Ishikawa (cell line): ENCODE measurements around the gene MAMSTR.

Experiments used
- CREB1 ChIP-seq: IDR thresholded peaks from 2 replicates; pipeline ENCODE4 v1.6.1; 2012; ENCODE audit warnings: low read depth
- EGR1 ChIP-seq: IDR thresholded peaks from 2 replicates; pipeline ENCODE4 v1.6.1; 2012
- EP300 ChIP-seq: IDR thresholded peaks from 2 replicates; pipeline ENCODE4 v1.6.1; 2012; ENCODE audit warnings: borderline replicate concordance
- FOXM1 ChIP-seq: IDR thresholded peaks from 2 replicates; pipeline ENCODE4 v1.6.1; 2012; ENCODE audit warnings: low read depth, borderline replicate concordance
- NFIC ChIP-seq: IDR thresholded peaks from 2 replicates; pipeline ENCODE4 v1.6.1; 2012
- RAD21 ChIP-seq: IDR thresholded peaks from 2 replicates; pipeline ENCODE4 v1.6.1; 2012; ENCODE audit warnings: low read depth
- REST ChIP-seq: IDR thresholded peaks from 2 replicates; pipeline ENCODE4 v1.6.1; 2012; ENCODE audit warnings: low read depth, mild to moderate bottlenecking
- TAF1 ChIP-seq: IDR thresholded peaks from 2 replicates; pipeline ENCODE4 v1.6.1; 2012; ENCODE audit warnings: low read depth, mild to moderate bottlenecking
- TCF12 ChIP-seq: IDR thresholded peaks from 2 replicates; pipeline ENCODE4 v1.6.1; 2012; ENCODE audit warnings: low read depth
- TEAD4 ChIP-seq: IDR thresholded peaks from 2 replicates; pipeline ENCODE4 v1.6.1; 2012
- YY1 ChIP-seq: IDR thresholded peaks from 2 replicates; pipeline ENCODE4 v1.6.1; 2012; ENCODE audit warnings: low read depth
- TF ChIP-seq, protein P1 (sequence below): IDR thresholded peaks from 2 replicates; pipeline ENCODE4 v1.6.1; 2012
- TF ChIP-seq, protein P2 (sequence below): IDR thresholded peaks from 2 replicates; pipeline ENCODE4 v1.6.1; 2012

MAMSTR gene

GRCh38 chr19:48719263-48720171 lies at the start of gene MAMSTR:
MAMSTR (minus strand) TSS chr19:48719725; CDS start chr19:48719031, 694 bp downstream.
- TF ChIP-seq, protein P1, sequence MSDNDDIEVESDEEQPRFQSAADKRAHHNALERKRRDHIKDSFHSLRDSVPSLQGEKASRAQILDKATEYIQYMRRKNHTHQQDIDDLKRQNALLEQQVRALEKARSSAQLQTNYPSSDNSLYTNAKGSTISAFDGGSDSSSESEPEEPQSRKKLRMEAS, result no peak
- no peak for TF ChIP-seq TEAD4
- no peak for TF ChIP-seq TCF12
- TF ChIP-seq FOXM1, result no peak
- TF ChIP-seq CREB1, result no peak
- TF ChIP-seq RAD21, result no peak
- TF ChIP-seq, protein P2, sequence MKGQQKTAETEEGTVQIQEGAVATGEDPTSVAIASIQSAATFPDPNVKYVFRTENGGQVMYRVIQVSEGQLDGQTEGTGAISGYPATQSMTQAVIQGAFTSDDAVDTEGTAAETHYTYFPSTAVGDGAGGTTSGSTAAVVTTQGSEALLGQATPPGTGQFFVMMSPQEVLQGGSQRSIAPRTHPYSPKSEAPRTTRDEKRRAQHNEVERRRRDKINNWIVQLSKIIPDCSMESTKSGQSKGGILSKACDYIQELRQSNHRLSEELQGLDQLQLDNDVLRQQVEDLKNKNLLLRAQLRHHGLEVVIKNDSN, result no peak
- no peak for TF ChIP-seq EP300
- TF ChIP-seq TAF1, result no peak
- TF ChIP-seq YY1, result no peak
- no peak for TF ChIP-seq REST

- no peak for TF ChIP-seq YY1
- TF ChIP-seq, protein P1, result no peak
- TF ChIP-seq FOXM1, result no peak
Measured at GRCh38 chr19:48768994-48769713, 49.6 kb upstream of the MAMSTR start.

GRCh38 chr19:48760504-48761205 lies 41.1 kb upstream of the MAMSTR start:
- no peak for TF ChIP-seq FOXM1
- TF ChIP-seq TEAD4, result no peak
- TF ChIP-seq YY1, result no peak
- no peak for TF ChIP-seq REST
- no peak for TF ChIP-seq EP300

- no peak for TF ChIP-seq EGR1
- no peak for TF ChIP-seq TCF12
Measured at GRCh38 chr19:48757741-48758144, 38.2 kb upstream of the MAMSTR start.

DNA sequence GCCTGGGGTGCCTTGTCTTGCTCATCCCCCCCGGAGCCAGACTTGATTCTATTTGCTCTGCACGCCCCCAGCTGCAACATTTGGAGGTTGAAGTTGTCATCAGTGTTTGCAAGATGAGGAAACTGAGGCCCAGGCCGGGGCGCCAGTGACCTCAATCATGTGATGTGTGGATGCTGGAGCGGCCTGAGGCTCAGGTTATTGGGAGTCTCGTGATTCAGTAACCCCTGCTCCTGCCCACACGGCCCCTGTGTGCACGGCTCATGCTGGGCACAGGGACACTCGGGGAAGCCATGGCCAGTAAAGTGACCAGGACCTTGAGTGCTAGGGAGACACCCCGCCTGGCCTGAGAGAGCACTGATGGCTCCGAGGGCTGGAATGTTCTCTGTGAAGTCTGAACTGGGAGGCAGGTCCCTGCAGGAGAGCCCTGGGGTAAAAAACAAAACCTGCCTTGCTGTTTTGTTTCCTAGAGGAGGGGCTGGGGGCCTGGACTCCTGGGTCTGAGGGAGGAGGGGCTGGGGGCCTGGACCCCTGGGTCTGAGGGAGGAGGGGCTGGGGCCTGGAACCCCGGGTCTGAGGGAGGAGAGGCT lies 37.7 kb upstream of the MAMSTR start:
- TF ChIP-seq CREB1, result no peak
- no peak for TF ChIP-seq EGR1
- TF ChIP-seq FOXM1, result no peak
- TF ChIP-seq, protein P1, result no peak
- no peak for TF ChIP-seq RAD21
- TF ChIP-seq TAF1, result no peak

DNA sequence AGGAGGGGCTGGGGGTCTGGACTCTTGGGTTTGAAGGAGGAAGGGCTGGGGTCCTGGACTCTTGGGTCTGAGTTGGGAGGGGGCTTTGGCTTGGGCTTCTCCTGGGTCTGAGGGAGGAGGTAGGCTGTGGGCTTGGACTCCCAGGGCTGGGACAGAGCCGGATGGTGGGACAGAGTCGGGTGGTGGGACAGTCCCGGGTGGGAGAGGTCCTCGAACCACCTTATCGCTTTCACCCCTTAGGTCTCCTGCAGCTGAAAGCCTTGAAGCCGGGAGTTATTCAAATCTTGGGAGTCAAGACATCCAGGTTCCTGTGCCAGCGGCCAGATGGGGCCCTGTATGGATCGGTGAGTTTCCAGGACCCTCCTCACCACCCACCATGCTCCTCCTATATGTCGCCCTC lies 37.2 kb upstream of the MAMSTR start:
- TF ChIP-seq NFIC, result no peak
- TF ChIP-seq RAD21, result no peak
